ENCODE data around the gene ZBTB40. TPM values are rescaled to one million over a fixed set of nuclear protein-coding genes. Genes with fewer than 3 reads are reported as not detected.

Gene ZBTB40, protein sequence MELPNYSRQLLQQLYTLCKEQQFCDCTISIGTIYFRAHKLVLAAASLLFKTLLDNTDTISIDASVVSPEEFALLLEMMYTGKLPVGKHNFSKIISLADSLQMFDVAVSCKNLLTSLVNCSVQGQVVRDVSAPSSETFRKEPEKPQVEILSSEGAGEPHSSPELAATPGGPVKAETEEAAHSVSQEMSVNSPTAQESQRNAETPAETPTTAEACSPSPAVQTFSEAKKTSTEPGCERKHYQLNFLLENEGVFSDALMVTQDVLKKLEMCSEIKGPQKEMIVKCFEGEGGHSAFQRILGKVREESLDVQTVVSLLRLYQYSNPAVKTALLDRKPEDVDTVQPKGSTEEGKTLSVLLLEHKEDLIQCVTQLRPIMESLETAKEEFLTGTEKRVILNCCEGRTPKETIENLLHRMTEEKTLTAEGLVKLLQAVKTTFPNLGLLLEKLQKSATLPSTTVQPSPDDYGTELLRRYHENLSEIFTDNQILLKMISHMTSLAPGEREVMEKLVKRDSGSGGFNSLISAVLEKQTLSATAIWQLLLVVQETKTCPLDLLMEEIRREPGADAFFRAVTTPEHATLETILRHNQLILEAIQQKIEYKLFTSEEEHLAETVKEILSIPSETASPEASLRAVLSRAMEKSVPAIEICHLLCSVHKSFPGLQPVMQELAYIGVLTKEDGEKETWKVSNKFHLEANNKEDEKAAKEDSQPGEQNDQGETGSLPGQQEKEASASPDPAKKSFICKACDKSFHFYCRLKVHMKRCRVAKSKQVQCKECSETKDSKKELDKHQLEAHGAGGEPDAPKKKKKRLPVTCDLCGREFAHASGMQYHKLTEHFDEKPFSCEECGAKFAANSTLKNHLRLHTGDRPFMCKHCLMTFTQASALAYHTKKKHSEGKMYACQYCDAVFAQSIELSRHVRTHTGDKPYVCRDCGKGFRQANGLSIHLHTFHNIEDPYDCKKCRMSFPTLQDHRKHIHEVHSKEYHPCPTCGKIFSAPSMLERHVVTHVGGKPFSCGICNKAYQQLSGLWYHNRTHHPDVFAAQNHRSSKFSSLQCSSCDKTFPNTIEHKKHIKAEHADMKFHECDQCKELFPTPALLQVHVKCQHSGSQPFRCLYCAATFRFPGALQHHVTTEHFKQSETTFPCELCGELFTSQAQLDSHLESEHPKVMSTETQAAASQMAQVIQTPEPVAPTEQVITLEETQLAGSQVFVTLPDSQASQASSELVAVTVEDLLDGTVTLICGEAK
- polyA plus RNA-seq (ENCODE audit: insufficient read length in 4 of 4), result 10 to 100 TPM; 15.3 to 21.0 (median 18.8) TPM

- DNase-seq (ENCODE audit: low read depth in 4 of 4, low spot score in 3 of 4), result peak; percentile 91 to 96 (median 94)
Observed at GRCh38 chr1:22451702-22452480, at the start of gene ZBTB40. Gene ZBTB40, plus strand, starts transcription at chr1:22451851. Its CDS starts 38,098 bp downstream, at chr1:22489949.

DNA sequence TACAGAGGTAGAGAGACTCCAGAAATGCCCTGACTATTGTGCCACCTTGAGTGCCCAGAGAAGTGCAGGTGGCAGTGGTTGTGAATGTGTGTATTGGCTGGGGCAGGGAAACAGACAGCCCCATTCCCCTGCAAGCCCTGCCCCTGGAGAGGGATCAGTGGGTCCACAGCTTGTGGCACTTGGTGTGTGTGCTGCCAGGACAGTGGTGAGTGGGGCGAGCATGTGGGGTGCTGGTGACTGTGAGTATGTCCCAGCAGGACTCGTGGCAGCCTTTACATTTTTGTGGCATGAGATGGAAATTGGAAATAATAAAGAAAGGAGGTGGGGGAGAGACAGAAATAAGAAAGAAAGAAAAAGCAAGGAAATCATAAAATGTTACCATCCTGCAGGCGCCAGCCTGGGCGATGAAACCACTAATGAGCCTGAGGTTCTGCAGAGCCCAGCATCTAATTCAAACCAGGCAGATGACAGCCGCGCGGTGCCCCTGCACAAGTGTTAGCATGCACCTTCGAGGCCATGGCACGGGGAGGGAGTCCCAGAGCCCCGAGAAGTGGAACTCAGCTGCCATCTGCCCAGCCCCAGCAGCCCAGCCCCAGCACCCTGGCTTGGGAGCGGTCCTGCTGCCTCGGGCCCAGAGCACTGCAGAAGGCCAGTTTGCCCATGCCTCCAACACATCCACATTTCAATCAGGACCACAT is 49.1 kb upstream of the ZBTB40 start:
- DNase-seq (ENCODE audit: low read depth in 4 of 4, low spot score in 3 of 4), result no peak

- DNase-seq (ENCODE audit: low read depth in 4 of 4, low spot score in 3 of 4), result no peak
Observed at GRCh38 chr1:22404486-22404885, 47.2 kb upstream of the ZBTB40 start.

- DNase-seq (ENCODE audit: low read depth in 4 of 4, low spot score in 3 of 4), result no peak
Observed at GRCh38 chr1:22406722-22407495, 44.7 kb upstream of the ZBTB40 start.

DNA sequence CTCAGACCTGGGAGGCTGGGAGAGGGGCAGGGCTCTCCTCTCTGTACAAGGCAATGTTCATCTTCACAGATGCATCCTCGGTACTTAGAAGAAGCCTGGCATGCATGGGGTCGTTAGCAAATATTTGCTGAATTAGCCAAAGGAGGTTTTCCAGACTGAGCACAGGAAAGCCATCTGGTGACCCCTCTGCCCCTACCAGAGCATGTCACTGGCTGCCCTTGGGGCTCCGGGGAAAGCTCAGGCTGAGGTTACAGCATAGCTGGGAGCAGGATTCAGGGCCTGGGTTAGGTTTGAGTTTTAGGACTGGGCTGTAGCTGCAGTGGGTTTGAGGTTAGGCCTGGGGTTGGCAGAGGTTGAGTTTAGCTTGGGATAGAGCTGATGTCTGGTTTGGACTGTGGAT is 43.4 kb upstream of the ZBTB40 start:
- no peak for DNase-seq (ENCODE audit: low read depth in 4 of 4, low spot score in 3 of 4)

GRCh38 chr1:22410401-22410800 is 41.2 kb upstream of the ZBTB40 start:
- DNase-seq (ENCODE audit: low read depth in 4 of 4, low spot score in 3 of 4), result no peak

- no peak for DNase-seq (ENCODE audit: low read depth in 4 of 4, low spot score in 3 of 4)
Observed at GRCh38 chr1:22410928-22411495, 40.6 kb upstream of the ZBTB40 start.

GRCh38 chr1:22411589-22411988 is 40.1 kb upstream of the ZBTB40 start:
- DNase-seq (ENCODE audit: low read depth in 4 of 4, low spot score in 3 of 4), result no peak

- DNase-seq (ENCODE audit: low read depth in 4 of 4, low spot score in 3 of 4), result no peak
Observed at GRCh38 chr1:22412932-22413727, 38.5 kb upstream of the ZBTB40 start.

DNA sequence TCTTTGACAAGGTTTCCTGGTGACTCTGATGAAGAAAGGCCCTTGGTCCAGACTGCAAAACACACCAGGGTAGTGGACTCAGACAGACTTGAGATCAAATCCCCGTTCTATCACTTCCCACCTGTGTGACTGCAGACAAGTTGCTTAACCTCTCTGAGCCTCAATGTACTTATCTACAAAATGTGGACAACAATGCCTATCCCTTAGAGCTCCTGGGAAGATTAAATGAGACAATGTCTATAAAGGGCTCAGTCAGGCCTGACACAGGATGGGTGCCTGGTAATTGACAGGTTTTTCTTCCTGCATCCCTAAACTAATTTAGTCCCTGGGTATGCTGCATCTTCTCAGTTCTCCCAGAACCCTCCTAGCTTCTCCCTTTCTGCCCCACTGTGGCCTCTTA is 37.9 kb upstream of the ZBTB40 start:
- no peak for DNase-seq (ENCODE audit: low read depth in 4 of 4, low spot score in 3 of 4)

DNA sequence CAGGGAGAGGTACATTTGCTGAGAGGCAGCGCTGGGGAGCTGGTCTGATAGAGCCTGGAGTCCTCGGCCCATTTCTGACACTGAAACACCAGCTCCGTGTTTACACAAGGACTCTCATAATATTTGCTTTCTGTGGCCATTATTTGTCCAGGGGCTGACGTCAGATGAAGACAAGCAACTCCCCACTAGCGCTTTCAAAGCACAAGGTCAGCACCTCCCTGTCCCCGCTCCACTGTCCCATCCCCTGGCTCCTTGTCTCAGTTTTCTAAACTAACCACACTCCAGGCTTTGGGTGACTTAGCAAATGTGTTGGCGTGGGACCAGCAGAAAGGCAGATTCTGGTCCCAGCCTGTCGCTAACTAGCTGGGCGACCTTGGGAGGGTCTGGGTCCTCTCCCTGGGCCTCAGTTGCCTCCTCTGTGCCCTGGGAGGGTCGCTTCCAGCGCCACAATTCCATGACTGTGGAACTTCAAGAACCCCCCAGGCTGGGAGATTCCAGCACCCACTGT is 37.4 kb upstream of the ZBTB40 start:
- DNase-seq (ENCODE audit: low read depth in 4 of 4, low spot score in 3 of 4), result peak in 1 of 4 donors; percentile 65

DNA sequence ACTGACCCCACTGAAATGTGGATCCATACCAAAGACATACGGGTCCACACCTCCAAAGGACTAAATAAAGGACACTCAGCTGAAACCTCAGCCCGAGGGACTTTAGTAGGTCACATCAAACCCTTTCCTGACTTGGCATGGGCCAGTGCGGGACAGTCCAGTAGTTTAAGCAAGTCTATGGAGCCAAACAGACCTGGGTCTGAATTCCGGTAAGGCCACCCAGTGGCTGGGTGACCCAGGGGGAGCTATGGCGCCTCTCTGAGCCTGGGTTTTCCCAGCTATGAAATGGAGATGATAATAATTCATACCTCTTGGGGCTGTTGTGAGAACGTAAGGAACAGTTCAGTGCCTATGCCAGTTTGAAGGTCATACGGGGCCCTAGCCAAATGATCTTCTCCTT is 36.2 kb upstream of the ZBTB40 start:
- no peak for DNase-seq (ENCODE audit: low read depth in 4 of 4, low spot score in 3 of 4)

DNA sequence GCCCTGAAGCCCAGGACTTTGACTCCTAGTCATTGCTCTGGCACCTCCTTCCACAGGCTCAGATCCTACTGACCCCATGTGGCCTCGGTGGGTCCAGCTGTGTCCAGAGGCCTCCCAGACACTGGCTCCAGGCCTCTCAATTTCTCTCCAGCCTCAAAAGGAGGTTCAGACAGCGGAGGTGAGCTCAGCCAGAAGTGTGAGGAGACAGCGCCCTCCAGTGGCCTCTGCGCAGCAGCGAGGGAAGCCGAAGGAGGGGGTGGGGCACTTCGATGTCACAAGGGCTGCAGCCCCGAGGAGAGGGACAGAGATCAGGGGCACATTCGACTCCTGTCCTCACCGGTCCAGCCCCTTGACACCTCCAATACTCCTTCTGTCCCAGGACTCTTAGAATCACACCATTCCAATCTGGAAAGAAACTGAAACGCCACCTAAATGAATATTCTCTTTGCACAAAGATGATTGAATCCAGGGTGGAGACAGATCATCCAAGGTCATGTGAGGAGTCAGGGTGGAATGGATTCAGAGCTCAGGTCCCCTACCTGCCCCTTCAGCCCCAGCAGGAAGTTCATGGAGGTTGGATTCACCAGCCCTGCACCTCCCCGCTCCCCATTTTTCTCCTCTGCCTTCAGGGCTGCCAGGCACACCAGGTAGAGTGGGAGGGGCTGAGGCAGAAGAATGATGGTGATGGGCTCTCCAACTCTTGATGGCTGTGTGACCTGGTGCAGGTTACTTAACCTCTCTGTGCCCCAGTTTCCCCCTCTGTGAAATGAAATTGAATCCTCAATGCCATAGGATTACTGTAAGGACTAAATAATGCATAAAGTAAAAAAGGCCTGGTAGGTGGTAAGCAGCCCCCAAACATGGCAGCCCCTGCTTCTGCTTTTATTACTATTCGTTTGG is 34.8 kb upstream of the ZBTB40 start:
- DNase-seq (ENCODE audit: low read depth in 4 of 4, low spot score in 3 of 4), result peak in 3 of 4 donors; percentile 62 to 75 (median 70)

- no peak for DNase-seq (ENCODE audit: low read depth in 4 of 4, low spot score in 3 of 4)
Observed at GRCh38 chr1:22417466-22417865, 34.2 kb upstream of the ZBTB40 start.

DNA sequence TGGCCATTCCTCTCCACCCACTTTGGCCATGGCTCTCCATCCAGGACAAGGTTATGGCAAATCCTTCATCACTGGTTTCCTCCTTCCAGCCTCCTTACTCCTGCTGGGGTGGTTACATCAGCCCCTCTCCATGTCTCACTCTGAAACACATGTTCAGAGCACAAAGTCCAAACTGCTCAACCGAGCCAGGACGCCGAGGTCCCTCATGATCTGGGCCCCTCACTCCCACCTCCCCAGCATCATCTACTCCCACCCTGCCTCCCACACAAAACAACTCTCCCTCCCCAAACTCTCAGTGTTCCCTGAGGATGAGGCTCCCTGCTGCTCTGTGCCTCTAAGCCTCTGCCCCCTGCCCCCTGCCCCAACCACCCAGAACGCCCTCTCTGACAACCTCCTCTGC is 33.3 kb upstream of the ZBTB40 start:
- DNase-seq (ENCODE audit: low read depth in 4 of 4, low spot score in 3 of 4), result no peak

- DNase-seq (ENCODE audit: low read depth in 4 of 4, low spot score in 3 of 4), result no peak
Observed at GRCh38 chr1:22418933-22419382, 32.7 kb upstream of the ZBTB40 start.
